HG03139 (cell line): ENCODE results near the gene JMJD7.
"Not testable (repeated sequence)": the region's sequence is repeated elsewhere in the genome, so short reads cannot be mapped to it uniquely, and the experiment has no call there.

Experiments
- ATAC-seq: cut with Tn5 transposase; IDR thresholded peaks from one replicate; pipeline ENCODE4 v1.9.1; 2021; ENCODE audit not compliant: unreplicated experiment

The JMJD7 gene

DNA sequence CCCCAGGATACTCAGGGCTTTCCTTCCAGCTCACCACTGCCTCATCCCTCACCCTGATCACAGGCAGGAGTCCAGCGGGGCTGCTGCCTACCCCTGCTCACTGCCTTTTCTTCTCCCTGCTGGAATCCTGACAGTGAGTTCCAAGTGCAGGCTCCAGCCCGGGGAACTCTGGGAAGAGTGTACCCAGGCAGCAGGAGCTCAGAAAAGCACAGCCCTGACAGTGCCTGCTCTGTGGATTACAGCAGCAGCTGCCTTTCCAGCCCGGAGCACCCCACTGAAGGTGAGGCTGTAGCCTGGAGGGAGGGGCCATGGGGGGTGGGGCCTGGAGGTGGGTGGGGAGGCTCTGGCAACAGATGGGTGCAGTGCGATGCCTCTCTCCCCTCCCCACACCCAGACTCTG, 6.1 kb upstream of the JMJD7 start:
- no peak for ATAC-seq

DNA sequence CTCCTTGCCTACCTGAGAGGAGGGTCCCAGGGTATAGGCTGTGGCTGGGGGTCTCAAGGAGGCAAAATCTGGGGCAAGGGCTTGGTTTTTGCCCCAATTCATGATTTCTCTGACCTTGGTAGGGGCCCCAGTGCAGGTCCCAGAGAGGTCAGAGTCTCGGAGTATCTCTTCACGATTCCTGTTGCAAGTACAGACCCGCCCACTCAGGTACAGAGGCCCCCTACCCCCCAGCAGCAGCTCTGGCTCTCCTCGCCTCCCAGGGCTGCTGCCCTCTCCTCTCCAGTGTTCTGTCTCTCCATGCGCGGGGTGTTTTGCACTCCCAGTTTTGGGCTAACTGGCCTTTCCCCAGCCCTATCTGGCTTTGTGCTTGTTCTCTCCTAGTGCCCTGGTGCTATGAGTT, 5.4 kb upstream of the JMJD7 start:
- ATAC-seq: no peak

- ATAC-seq: no peak
These were observed 4.9 kb upstream of the JMJD7 start for GRCh38 chr15:41822957-41823356.

GRCh38 chr15:41823502-41823901, 4.4 kb upstream of the JMJD7 start:
- no peak for ATAC-seq

GRCh38 chr15:41824062-41824745, 3.7 kb upstream of the JMJD7 start:
- no peak for ATAC-seq

- no peak for ATAC-seq
These were observed 2.7 kb upstream of the JMJD7 start for GRCh38 chr15:41825145-41825544.

GRCh38 chr15:41825572-41826535, 2.0 kb upstream of the JMJD7 start:
- no peak for ATAC-seq

DNA sequence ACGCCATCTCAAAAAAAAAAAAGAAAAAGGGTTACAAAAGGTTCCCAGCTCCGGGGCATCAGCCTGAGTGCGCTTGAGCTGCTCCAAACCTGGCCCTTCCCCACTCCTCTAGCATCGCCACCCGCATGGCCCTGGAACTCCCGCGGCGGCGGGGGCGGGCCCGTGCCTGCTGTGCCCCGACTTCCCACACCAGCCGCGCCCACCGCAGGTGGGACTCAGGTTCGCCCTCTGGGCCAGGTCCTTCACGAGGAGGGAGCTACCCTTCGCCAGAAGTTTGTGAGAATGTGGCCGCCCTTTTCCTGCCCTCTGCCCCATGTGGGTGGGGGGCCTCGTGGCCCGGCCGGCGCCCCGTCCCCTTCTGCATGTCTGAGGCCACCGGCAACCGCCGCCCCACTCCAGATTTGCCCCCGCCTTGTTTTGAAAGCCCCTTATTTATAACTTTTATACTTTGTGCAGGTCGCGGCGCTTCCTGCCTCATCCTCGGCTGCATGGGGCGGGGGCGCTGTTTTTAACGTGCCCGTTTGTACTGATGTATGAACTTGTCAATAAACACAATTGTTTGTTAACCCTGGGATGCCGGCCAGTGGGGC, 507 bp upstream of the JMJD7 start:
- ATAC-seq: no peak

- no peak for ATAC-seq
These were observed 882 bp downstream of the JMJD7 start for GRCh38 chr15:41828807-41829141.

- ATAC-seq: no peak
These were observed 2.2 kb downstream of the JMJD7 start for GRCh38 chr15:41829959-41830646.

- ATAC-seq: not testable (repeated sequence)
These were observed 3.4 kb downstream of the JMJD7 start for GRCh38 chr15:41831291-41831690.

GRCh38 chr15:41832208-41832607, 4.3 kb downstream of the JMJD7 start:
- no peak for ATAC-seq

DNA sequence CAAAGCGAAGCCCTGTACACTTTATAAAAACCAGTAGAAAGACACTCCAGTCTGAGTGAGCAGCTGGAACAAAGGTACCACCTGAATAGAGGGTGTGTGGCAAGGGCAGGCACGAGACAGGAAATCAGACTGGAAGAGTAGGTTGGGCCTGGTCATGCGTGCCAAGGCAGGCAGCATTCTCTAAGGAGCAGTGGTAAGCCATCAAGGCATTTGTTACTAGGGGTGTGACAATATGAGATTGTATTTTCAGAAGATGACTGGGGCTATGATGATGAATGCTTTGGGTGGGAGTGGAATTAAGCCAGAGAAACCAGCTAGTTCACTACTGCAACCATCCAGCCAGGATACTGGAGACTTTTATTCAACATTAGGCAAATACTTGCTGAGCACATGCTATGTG, 5.0 kb downstream of the JMJD7 start:
- no peak for ATAC-seq

- no peak for ATAC-seq
These were observed 6.2 kb downstream of the JMJD7 start for GRCh38 chr15:41834096-41834495.

DNA sequence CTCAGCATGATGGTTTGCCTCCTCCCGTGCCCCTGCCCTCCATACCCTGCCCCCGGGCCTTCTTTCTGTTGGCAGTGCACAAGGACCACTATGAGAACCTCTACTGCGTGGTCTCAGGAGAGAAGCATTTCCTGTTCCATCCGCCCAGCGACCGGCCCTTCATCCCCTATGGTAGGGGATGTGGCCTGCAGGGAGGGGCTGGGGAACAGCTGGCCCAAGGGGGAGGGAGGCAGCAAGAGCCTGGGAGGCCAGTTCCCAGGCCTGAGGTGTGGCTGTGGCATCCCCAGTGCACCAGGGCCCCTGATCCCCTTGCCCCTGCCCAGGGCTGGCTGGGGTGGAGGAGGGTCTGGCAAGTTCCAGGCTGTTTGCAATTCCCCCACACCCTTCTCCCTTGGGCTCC, 8.2 kb downstream of the JMJD7 start:
- no peak for ATAC-seq

DNA sequence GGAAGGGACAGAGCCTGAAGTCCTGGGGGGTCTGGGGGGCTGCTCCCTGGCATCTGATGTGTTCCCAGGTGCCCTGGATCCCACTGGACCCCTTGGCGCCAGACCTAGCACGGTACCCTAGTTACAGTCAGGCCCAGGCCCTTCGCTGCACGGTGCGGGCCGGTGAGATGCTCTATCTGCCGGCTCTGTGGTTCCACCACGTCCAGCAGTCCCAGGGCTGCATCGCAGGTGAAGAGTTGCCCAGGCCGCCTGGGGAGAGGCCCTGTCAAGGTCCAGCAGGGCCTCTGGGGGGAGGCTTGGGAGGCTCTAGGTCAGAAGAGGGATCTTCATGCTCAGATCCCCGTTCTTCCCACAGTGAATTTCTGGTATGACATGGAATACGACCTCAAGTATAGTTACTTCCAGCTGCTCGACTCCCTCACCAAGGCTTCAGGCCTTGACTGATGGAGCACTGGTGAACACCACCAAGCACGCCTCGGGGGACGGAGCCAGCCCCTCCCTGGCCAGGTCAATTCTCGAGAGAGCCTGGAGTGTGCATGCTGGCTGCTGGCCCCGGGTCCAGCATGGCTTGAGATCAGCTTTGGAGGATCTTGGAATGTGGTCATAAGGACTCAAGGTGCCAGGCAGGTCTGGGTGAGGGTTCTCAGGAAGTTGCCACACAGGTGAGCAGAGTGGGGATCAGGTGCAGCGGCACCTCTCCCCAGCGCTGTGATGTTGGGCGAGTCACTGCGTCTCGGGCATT, 9.0 kb downstream of the JMJD7 start:
- no peak for ATAC-seq

- ATAC-seq: no peak
These were observed 10.6 kb downstream of the JMJD7 start, which contains the start of gene PLA2G4B for GRCh38 chr15:41838400-41838897. Gene PLA2G4B, plus strand, starts transcription at chr15:41838847. Its CDS starts 67 bp downstream, at chr15:41838914.

- ATAC-seq: no peak
These were observed 12.0 kb downstream of the JMJD7 start for GRCh38 chr15:41839781-41840491.

GRCh38 chr15:41840673-41841072, 12.8 kb downstream of the JMJD7 start:
- ATAC-seq: no peak

- ATAC-seq: no peak
These were observed 13.2 kb downstream of the JMJD7 start for GRCh38 chr15:41841131-41841530.
